RKO (cell line): ENCODE measurements around the gene AURKA.
"Not testable (repeated sequence)": the region's sequence is repeated elsewhere in the genome, so short reads cannot be mapped to it uniquely, and the experiment has no call there.

Source experiments
- DNase-seq: peaks from one replicate; pipeline ENCODE4 v3.0.0-alpha.2; 2016; ENCODE audit warnings: low spot score

AURKA gene

DNA sequence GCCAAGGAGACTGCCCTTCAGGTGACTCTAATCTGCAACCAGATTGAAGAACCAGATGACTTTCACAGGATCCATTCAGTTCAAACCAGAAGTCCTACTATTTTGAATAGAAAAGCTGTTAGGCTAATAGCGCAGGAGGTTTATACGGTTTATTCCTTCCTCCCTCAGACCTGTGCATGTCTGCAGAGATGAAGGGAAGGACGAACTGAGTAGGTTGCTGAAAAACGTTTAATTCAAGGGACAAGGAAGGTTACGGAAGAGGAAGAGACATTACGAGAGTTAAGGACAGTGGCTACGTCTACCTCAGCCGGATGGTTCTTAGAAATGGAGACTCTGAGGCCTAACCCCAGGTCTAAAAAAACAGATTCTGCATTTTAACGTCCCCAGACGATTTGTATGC is 978 bp downstream of the AURKA start:
- peak; percentile 40 for DNase-seq

DNA sequence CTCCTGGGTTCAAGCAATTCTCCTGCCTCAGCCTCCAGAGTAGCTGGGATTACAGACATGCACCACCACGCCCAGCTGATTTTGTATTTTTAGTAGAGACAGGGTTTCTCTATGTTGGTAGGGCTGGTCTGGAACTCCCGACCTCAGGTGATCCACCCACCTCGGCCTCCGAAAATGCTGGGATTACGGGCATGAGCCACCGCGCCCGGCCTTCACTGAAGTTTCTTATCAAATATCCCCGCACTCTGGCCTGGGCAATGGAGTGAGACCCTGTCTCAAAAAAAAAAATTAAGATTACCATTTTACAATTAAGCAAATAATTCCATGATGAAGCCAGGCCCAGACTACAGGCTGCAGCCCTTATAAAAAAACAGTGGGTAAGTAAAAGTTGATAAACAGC is 1.6 kb downstream of the AURKA start:
- DNase-seq, result not testable (repeated sequence)

DNA sequence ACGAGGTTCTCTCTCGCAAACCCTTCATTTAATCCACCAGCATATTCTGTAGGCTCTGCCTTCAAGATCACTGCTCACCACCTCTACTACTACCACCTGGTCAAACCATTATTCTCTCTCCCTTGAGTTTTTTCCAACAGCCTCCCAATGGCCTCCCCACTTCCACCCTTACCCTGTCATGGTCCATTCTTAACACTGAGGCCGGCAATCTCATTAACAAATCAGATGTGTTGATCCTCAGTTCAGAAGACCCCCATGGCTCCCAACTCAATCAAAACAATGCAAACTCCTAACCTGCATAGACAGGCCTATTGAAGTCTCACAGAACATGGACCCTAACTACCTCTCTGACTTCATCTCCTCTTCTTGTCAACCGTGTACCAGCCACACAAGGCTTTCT is 2.2 kb downstream of the AURKA start:
- no peak for DNase-seq

DNA sequence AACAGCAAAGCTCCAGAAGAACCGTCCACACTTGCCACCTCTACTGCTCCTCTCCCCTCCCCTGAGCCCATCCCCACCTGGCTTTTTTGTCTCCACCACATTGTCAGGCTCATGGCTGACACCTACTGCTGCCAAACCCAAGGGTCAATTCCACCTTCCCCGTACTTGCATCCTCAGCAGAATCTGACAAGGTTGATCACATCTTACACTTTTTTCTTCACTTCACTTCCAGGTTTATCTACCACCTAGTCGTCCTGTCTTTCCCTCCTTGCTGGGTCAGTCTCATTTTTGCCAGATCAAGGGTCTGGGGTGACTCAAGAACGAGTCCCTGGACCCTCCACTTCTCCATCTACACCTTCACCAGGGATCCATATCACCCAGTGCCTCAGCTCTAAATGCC is 3.1 kb downstream of the AURKA start:
- DNase-seq, result no peak

DNA sequence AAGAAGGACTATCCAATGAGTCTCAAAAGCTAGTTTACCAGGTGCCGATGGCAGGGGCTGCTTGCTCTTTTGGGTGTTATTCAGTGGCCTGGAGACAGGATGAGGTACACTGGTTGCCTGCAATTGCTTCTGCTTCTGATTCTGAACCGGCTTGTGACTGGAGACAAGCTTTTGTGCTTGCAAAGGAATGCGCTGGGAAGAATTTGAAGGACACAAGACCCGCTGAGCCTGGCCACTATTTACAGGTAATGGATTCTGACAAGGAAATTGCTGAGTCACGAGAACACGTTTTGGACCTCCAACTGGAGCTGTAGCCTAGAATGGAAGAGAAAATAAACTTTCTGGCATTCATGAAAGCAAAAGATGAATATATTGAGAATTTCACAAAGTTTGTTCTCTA is 5.8 kb downstream of the AURKA start:
- DNase-seq, result no peak

DNA sequence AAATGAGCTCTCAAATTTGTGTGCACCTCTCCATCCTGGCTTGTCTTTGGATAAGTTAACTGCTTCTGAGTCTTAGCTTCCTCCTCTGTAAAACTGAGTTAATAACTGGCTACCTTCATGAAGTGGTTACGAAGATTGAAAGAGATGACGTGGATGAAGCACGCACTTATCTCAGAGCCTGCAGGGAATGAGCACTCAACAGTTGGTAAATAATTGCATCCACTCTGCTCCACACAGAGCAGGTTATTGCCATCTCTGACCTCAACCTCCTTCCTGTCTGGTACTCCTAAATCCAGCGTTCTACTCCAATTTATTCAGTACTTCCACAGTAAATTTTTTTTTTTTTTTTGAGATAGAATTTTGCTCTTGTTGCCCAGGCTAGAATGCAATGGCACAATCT is 6.9 kb downstream of the AURKA start:
- DNase-seq, result no peak

DNA sequence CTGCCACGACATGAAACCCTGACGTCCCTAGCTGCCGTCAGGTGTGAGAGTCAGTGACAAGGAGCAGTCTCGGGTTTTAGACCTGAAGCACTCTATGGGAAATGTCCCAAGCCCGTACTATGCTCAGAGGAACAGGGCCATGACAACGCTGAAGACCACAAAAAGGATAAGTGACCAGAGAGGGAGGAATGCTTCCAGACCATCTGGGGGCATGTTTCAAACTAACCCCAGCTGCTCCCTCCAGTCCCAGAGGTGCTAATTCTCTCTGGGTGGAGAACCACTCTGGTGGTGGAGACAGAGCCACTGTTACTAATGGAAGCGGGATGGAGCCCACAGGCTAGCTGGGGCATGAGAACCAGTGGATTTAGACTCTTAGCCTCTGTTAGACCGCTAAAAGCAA is 8.7 kb downstream of the AURKA start:
- DNase-seq, result no peak

DNA sequence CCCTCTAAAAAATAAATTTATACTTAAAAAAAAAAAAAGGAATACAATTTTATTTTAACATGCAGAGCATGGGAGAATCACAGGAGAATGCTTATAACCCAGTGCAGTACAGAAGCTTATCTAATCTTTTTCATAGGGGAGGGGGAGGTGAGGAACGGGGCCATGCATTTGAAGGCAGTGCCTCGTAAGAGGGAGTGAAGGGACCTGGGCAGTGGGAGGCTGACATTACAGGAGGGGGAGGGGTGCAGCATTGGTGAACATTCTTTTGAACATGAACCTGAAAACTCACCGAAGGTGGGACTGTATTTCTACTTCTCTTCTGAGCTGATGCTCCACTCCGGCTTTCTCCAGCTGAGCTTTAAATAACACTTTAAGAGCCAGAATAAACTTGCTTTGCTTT is 9.3 kb downstream of the AURKA start:
- DNase-seq, result no peak

DNA sequence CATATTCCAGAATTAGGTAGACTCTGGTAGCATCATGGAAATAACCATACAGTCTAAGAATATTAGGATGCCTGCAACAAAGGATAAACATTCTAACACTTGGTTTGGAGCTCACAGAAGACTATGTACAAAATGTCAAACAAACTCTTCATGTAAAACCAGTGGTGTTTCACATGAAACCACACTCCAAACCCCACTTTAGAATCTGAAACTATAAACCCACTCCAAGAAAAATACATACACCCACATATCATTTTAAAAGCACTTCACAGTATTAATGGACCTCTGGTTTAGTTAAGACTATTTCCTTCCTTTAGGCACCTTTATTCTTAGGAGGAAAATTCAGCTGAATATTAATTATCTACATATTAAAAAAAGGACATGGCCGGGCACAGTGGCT is 10.5 kb downstream of the AURKA start:
- no peak for DNase-seq

DNA sequence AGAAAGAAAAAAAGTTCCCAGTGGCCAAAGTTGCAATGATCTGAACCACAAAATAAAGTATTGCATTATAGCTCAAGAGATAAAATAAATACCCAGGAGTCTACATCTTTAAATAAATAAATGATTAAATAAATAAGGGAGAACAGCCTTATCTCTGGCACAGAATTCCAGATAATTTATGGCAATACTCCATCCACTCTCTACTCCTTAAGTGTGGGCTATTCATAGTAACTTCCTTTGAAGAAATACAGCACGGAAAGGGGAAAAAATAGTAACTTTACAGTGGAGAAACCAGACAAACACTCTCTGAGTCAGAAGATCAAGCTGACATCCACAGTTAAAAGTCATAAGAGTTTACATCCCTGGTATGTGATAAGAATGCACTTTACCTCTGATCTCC is 11.6 kb downstream of the AURKA start:
- no peak for DNase-seq

DNA sequence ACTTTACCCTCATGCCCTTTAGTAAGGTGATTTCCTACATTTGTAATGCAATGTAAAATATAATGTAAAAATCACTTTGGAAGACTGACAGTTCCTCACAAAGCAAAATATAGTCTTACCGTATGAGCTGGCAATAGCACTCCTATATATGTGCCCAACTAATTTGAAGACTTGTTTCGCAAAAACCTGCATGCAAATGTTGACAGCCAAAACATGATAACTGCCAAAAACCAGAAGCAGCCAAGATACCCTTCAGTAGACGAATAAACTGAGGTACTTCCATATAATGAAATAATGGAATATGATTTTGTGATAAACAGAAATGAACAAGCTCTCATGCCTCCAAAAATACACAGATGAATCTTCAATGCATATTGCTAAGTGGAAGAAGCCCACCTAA is 13.6 kb downstream of the AURKA start:
- no peak for DNase-seq

DNA sequence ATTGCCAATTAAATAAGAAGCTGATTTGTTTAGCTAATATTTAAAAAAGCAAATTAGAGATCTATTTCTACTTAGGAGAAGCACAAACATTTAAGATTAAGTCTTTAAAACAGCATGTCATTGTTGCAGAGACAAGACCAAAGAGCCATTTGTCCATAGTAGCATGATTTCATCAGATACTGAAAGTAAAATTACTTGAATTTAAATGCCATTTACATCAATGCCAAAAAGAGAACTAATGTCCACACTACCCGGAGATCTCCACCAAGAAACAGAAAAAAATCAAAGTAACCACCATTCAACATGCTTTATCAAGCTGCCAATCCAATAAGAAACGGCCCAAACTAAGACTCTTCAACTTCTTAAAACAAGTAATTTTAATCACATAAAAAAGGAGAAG is 15.7 kb downstream of the AURKA start:
- DNase-seq, result no peak

DNA sequence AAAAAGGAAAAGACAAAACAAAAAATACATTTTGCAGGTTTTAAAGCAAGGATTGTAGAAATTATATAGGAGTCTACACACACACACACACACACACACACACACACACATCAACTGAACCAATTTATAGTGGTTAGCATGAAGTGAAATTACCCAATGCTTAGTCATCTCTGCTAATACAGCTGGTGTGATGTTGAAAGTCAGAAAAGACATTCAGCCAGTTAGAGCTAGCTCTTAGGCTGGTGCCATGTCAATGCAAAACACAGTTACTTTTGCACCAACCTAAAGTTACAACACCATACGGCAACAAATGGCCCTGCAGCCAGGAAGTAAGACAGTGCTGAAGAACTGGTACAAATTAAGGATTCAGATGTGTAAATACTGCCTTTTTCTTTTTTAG is 18.1 kb downstream of the AURKA start:
- peak; percentile 80 for DNase-seq

DNA sequence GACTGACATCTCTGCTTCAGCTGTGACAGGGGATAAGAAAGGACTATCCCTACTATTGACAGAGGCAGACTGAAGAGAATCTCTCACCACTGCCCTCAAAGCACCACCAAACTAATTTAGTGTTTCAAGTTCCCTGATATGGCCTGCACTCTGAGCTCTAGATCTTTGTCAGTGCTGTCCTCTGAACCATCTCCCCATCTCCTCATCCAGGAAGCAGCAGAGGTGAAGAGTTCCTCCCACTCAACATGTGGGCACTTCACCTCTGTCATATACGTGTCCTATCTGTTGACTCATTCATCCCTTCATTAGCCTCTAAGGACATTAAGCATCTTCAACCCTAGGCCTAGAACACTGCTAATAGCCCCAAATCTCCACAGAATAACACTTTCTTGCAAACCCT is 19.2 kb downstream of the AURKA start:
- no peak for DNase-seq

DNA sequence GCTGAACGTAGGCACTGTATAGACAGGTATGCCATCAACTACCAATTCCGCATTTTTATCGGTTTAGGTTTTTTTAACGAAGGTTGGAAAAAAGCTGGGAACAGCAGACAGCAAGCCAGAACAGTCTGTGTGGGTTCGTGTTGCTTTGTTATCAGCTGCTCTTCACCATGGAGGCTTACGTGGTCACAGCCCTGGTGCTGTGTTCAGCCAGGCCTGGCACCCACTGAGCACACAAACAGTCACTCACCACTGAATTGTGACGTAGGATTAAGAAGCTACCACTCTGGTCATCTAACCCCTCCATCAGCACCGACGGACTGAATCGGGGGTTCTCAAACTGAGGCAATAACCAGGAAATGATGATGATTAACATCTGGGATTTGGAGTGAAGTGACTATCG is 20.0 kb downstream of the AURKA start:
- DNase-seq, result no peak

DNA sequence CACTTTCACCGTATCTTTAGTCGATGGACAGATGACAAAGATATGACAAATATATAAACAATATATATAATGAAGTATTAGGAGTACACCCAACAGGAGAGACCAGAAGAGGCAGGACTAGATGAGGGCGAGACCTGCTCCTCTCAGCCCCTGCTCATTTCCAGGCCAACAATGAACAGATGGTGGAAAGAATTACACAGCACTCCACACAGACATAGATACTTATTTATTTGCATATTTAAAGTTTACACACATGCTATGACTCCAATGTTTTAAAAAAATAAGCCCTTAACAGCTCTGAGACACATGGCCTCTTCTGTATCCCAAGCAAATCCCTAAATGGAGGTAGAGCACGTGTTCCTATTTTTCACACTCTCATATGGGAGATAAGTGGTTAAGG is 22.8 kb downstream of the AURKA start:
- no peak for DNase-seq

DNA sequence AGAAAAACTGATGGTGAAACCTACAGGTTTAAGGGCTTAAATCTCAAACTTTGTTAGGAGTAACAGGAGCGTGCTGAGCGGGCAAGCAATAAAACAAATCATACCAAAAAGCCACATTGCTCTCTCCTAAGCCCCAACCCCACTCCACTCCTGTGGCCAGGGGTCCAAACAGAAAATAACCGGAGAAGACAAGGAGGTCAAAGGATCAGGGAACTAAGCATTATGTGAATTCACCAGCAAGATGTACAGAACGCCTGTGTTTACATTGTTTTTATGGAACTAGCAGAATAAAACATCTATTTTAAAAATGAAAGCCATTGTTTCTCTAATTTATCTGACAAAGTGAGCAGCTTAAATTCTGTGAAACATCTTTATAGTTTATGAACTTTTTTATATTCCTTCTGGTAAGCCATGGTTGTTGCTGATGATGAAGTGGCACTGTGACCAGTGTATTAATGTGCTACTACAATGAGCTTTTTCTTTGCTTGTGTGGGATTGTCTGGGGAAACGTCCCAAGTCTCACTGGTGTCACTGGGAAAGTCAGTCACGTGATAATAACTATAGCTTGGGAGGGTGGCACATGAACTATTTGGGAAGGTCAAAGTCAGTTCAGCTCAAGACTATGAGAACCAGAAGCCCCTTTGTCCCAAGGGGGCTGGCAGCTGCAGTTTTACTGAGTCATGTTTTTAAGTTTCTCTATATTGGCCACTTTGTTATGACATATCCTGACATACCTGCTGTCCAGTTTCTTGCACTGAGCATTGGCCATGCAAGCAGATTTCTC is 23.5 kb downstream of the AURKA start:
- no peak for DNase-seq

DNA sequence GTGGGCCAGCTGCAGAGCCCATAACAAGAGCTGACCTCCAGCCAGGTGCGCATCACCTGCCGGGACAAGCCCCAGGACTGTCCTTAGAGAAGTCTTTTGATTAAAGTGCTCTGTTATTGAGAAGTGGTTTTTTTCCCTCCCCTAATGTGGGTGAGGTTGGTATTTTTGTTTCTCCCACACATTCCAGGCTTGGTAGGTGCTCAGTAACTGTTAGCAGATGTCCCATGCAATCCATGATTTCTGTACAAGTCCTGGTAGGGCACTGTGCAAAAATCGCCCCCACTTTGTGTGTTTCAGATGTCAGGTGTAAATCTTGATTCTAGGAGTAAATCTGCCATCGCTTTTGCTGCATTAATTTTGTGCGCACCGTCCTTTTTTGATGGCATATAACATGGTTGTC is 28.5 kb downstream of the AURKA start:
- DNase-seq, result no peak

DNA sequence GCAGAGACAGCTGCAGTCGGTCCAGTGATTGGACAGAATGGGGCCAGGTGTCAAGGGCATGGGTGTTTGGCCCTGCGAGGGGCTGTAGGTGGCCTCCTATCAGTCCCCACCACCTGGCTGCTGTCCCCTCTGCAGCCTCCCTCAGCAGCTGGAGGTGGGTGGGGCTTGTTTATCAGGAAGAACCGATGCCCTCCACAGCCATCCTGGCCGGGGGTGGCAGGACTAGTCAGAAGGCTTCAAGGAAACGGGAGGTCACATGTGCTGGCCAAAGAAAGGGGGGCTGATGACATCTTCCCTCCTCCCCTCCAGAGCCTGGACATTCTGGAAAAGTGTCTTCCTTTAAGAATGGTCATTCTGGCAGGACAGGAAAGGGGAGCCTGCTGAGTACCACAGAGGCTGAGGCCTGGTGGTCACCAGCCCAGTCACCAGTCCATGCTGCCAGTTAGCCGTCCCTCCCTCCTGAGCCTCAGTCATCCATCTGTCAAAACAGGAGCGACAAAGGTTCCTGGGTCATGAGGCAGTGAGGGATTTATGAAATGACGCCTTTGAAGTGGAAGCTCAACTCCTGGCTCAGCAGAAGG is 29.1 kb downstream of the AURKA start:
- no peak for DNase-seq

DNA sequence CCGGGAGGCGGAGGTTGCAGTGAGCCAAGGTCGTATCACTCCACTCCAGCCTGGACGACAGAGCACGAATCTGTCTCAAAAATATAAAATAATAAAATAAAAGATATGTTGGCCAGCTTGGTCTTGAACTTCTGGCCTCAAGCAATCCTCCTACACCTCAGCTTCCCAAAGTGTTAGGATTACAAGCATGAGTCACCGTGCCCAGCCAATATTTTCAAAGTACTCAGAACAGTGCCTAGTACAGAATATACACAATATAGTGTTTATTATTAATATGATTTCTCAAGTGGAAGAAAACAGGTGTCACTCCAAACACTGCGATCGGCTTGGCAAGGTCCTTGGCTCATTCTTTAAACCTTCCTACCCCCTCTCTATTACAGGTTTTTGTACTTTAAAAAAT is 30.1 kb downstream of the AURKA start:
- no peak for DNase-seq

DNA sequence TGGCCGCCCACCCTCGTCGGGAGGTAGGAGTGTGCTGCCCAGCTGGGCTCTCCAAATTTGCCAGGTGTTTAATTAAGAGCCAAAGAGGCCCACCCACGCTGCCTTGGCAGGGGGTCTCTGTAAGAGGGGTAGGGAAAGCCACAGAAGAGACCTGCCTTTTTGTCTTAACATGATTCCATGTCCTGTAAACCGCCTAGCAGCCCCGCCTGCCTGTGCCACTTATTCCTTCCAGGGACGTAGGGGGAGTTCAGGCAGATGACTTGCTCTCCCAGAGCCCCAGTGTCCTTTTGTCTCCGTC is 31.2 kb downstream of the AURKA start:
- DNase-seq, result no peak

DNA sequence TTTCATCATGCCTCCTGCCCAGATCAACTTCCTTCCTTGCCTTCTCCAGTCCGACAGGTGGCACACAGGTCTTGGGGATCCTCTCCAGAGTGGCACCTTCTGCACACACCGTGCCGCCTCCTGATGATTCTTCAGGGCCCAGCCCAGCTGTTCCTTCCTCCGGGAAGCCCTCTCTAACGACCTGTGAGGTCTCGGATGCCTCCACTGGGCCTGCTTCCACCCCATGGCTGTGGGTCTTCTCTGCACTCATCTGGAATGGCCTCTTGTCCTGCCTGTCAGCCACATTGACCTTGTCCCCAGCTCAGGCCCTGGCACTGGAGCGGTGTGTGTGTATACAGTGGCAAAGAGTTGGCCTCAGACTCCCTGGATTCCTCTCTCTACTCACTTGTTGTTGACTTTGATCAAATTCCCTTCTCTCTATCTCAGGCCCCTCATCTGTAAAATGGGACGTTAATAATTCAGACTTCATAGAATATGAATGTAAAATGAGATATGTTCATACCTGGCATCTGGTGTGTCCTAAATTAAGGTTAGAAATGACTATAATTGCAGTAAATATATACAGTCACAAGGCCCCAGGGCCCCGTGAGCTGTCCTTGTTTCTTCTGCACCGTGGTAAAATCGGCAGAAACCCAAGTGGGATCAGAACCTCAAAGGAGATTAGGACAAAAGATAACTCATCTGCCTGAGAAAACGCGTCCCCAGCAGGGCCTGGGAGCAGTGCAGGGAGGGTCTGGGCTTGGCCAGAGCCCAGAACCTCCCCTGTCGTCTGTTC is 31.7 kb downstream of the AURKA start:
- DNase-seq, result no peak
